Measurements from ENCODE around the gene PLOD3. TPM values are rescaled to one million over a fixed set of nuclear protein-coding genes. Genes with fewer than 3 reads are reported as not detected.

The PLOD3 gene
- total and polyA plus RNA-seq, 2 donors (not counting 3 experiments of a cell fraction or from before 2014, with no cell fraction given): 143 to 170 TPM

- POLR2A ChIA-PET: no interaction called here
- H3K79me2 ChIP-seq (ENCODE audit: control insufficient read depth, insufficient read depth, low read length): no peaks in the 10 kb centered on the region
- TF ChIP-seq JUN (IDR thresholded peaks at IDR 0.05; ENCODE audit: borderline replicate concordance, insufficient read depth, insufficient read length, low read depth) (no peak), GATA2 (IDR thresholded peaks at IDR 0.05; ENCODE audit: insufficient read depth, insufficient read length, low read depth, low read length) (no peak), MYC (IDR thresholded peaks at IDR 0.05; ENCODE audit: low read depth, low read length) (no peak), POLR2AphosphoS5 (IDR thresholded peaks at IDR 0.05; ENCODE audit: insufficient read depth, low read depth, low read length) (no peak), CTCF (IDR thresholded peaks at IDR 0.05; ENCODE audit: extremely low read depth in 1 of 2, insufficient read depth in 1 of 2, low read depth in 1 of 2, low read length in 2 of 2) (peak in 1 of 2 donors; percentile 39), POLR2A (IDR thresholded peaks at IDR 0.05; ENCODE audit: low read depth, low read length) (no peak)
- no peaks in the 10 kb centered on the region for H3K4me1 ChIP-seq (ENCODE audit: control insufficient read depth, extremely low read depth, insufficient read depth, low read length)
- no peaks in the 10 kb centered on the region for H4K20me1 ChIP-seq (replicated peaks; ENCODE audit: control insufficient read depth, extremely low read depth, insufficient read depth, low read length)
- H3K9ac ChIP-seq (replicated peaks; ENCODE audit: extremely low read depth, insufficient read depth, low read length): no peak overlapping the region
- H3K4me2 ChIP-seq (ENCODE audit: insufficient read depth, low read length): no peak overlapping the region
- BruUV-seq (replicated peaks): no TSS peak
- dilution Hi-C loops (cut with MboI; ENCODE audit: extremely low pct_ligation_motif_present, low sequenced_read_pairs): no loop called here
- intact Hi-C loops (cut with micrococcal nuclease): loop anchor here (10.0 kb wide), 1 partner anchor 563 kb away; no protein-coding TSS in a partner anchor
- FAIRE-seq (no peak), DNase-seq (ENCODE audit: low read depth, low spot score) (no peak)
- no peaks in the 10 kb centered on the region for H3K36me3 ChIP-seq (ENCODE audit: control insufficient read depth in 2 of 2, extremely low read depth in 1 of 2, insufficient read depth in 2 of 2, low read length in 2 of 2)
- no peak overlapping the region for H2AFZ ChIP-seq (ENCODE audit: low read depth, low read length)
- H3K4me3 ChIP-seq (replicated peaks in 1 of 3; ENCODE audit: insufficient read depth in 1 of 3, low read depth in 1 of 3, low read length in 3 of 3): no peak overlapping the region
- CTCF ChIA-PET: interaction anchor here (1.0 to 3.1 kb wide), 5 partner anchors 12 to 111 kb away, joined by 4 to 49 read pairs (median 6); partner anchors contain the start of genes PLOD3 and ZNHIT1
- H3K9me3 ChIP-seq (replicated peaks; ENCODE audit: control insufficient read depth, insufficient read depth, low read length): no peaks in the 10 kb centered on the region
- H3K27ac ChIP-seq (ENCODE audit: insufficient read depth, low read depth, low read length): no peak overlapping the region
- peaks cover 86% of the 10 kb centered on the region in 2 experiments for H3K27me3 ChIP-seq (ENCODE audit: control insufficient read depth in 2 of 2, insufficient read depth in 2 of 2, low read length in 2 of 2)
- H3K9me1 ChIP-seq (replicated peaks; ENCODE audit: control insufficient read depth, extremely low read depth, insufficient read depth, low read length): no peaks in the 10 kb centered on the region
These were observed 45.9 kb downstream of the PLOD3 start for GRCh38 chr7:101171442-101171837.
